SK-N-SH treated with all-trans-retinoic acid at 6 μM for 48 hours (cell line): ENCODE results near the gene C5AR1.
A peak's percentile ranks its signal among the peaks of the same experiment; 100 is the strongest.

Experiments used
- ATAC-seq: fragments of 200-7000 bp; cut with Tn5 transposase; 3 replicates; pipeline ENCODE4 v1.9.1; 2020; ENCODE audit warnings: mild to moderate bottlenecking, moderate library complexity
- ARNTL ChIP-seq: fragments of 450-650 bp; formaldehyde crosslinking; IDR thresholded peaks from 2 replicates; pipeline ENCODE4 v1.5.0; 2020; ENCODE audit warnings: low read depth, mild to moderate bottlenecking, moderate library complexity, borderline replicate concordance
- BACH2 ChIP-seq: fragments of 250-450 bp; sonication (Bioruptor Pico); IDR thresholded peaks from 2 replicates; pipeline ENCODE4 v1.9.0; 2021; ENCODE audit warnings: mild to moderate bottlenecking, borderline replicate concordance
- CSDC2 ChIP-seq: fragments of 250-450 bp; sonication (Bioruptor Pico); IDR thresholded peaks from 2 replicates; pipeline ENCODE4 v1.5.0; 2020; ENCODE audit warnings: mild to moderate bottlenecking, moderate library complexity
- CSRNP3 ChIP-seq: fragments of 250-450 bp; sonication (Bioruptor Pico); IDR thresholded peaks from 2 replicates; pipeline ENCODE4 v1.5.1; 2021; ENCODE audit warnings: mild to moderate bottlenecking, moderate library complexity
- OSR1 ChIP-seq: fragments of 250-450 bp; sonication (Bioruptor Pico); IDR thresholded peaks from 2 replicates; pipeline ENCODE4 v1.8.0; 2022; ENCODE audit warnings: moderate library complexity, mild to moderate bottlenecking, inconsistent platforms
- PATZ1 ChIP-seq: fragments of 250-450 bp; sonication (Bioruptor Pico); IDR thresholded peaks from 2 replicates; pipeline ENCODE4 v1.8.0; 2020; ENCODE audit warnings: mild to moderate bottlenecking, moderate library complexity, borderline replicate concordance
- POU6F1 ChIP-seq: fragments of 250-450 bp; sonication (Bioruptor Pico); IDR thresholded peaks from 2 replicates; pipeline ENCODE4 v1.8.0; 2021; ENCODE audit warnings: low read depth, mild to moderate bottlenecking, moderate library complexity, borderline replicate concordance
- RARB ChIP-seq: fragments of 250-450 bp; sonication (Bioruptor Pico); IDR thresholded peaks from 2 replicates; pipeline ENCODE4 v1.8.0; 2021; ENCODE audit warnings: mild to moderate bottlenecking, moderate library complexity
- TCF4 ChIP-seq: fragments of 250-450 bp; sonication (Bioruptor Pico); IDR thresholded peaks from 2 replicates; pipeline ENCODE4 v1.8.0; 2021; ENCODE audit warnings: mild to moderate bottlenecking, moderate library complexity, borderline replicate concordance
- TOX ChIP-seq: fragments of 250-450 bp; sonication (Bioruptor Pico); IDR thresholded peaks from 2 replicates; pipeline ENCODE4 v1.8.0; 2021; ENCODE audit warnings: mild to moderate bottlenecking, moderate library complexity, borderline replicate concordance
- TSHZ2 ChIP-seq: fragments of 250-450 bp; sonication (Bioruptor Pico); IDR thresholded peaks from 2 replicates; pipeline ENCODE4 v1.5.0; 2020; ENCODE audit warnings: mild to moderate bottlenecking, moderate library complexity
- ZC3H10 ChIP-seq: fragments of 250-450 bp; sonication (Bioruptor Pico); IDR thresholded peaks from 2 replicates; pipeline ENCODE4 v1.5.1; 2021; ENCODE audit warnings: mild to moderate bottlenecking, moderate library complexity
- ZFP3 ChIP-seq: fragments of 250-450 bp; sonication (Bioruptor Pico); IDR thresholded peaks from 2 replicates; pipeline ENCODE4 v1.5.0; 2020; ENCODE audit warnings: mild to moderate bottlenecking, moderate library complexity
- ZFP30 ChIP-seq: fragments of 450-650 bp; formaldehyde crosslinking; IDR thresholded peaks from 2 replicates; pipeline ENCODE4 v1.5.0; 2022; ENCODE audit warnings: mild to moderate bottlenecking, moderate library complexity
- ZNF565 ChIP-seq: fragments of 450-650 bp; formaldehyde crosslinking; conservative IDR thresholded peaks from 2 replicates; pipeline ENCODE4 v1.5.0; 2020; ENCODE audit warnings: low read depth, mild to moderate bottlenecking, moderate library complexity
- ZNF70 ChIP-seq: fragments of 450-650 bp; formaldehyde crosslinking; IDR thresholded peaks from 2 replicates; pipeline ENCODE4 v1.5.0; 2020; ENCODE audit warnings: mild to moderate bottlenecking, moderate library complexity
- ZNF8 ChIP-seq: fragments of 450-650 bp; formaldehyde crosslinking; IDR thresholded peaks from 2 replicates; pipeline ENCODE4 v1.5.0; 2020; ENCODE audit warnings: mild to moderate bottlenecking, moderate library complexity

The C5AR1 gene

GRCh38 chr19:47306303-47306702 is 3.4 kb upstream of the C5AR1 start (continued):
- no peak for TF ChIP-seq TSHZ2
- no peak for TF ChIP-seq TOX (CRISPR knock-in tag)
- no peak for TF ChIP-seq ZNF70 (CRISPR knock-in tag)
- no peak for TF ChIP-seq ZNF565 (CRISPR knock-in tag)
- TF ChIP-seq POU6F1: no peak
- TF ChIP-seq ZFP3 (CRISPR knock-in tag): no peak
- no peak for TF ChIP-seq ZNF8 (CRISPR knock-in tag)
- TF ChIP-seq ARNTL (CRISPR knock-in tag): no peak
- TF ChIP-seq OSR1: no peak

GRCh38 chr19:47309038-47309437 is 623 bp upstream of the C5AR1 start:
- peak; percentile 21; the same call in 1 of the 3 replicates for ATAC-seq
- no peak for TF ChIP-seq CSDC2 (CRISPR knock-in tag)
- TF ChIP-seq PATZ1 (CRISPR knock-in tag): no peak
- no peak for TF ChIP-seq ARNTL (CRISPR knock-in tag)
- no peak for TF ChIP-seq TSHZ2
- TF ChIP-seq RARB (CRISPR knock-in tag): no peak
- TF ChIP-seq POU6F1: no peak
- TF ChIP-seq TCF4 (CRISPR knock-in tag): no peak
- TF ChIP-seq ZC3H10 (CRISPR knock-in tag): no peak
- no peak for TF ChIP-seq ZNF565 (CRISPR knock-in tag)
- no peak for TF ChIP-seq BACH2 (CRISPR knock-in tag)
- no peak for TF ChIP-seq ZFP3 (CRISPR knock-in tag)
- no peak for TF ChIP-seq CSRNP3
- no peak for TF ChIP-seq ZFP30 (CRISPR knock-in tag)
- TF ChIP-seq TOX (CRISPR knock-in tag): no peak
- TF ChIP-seq ZNF8 (CRISPR knock-in tag): no peak
- no peak for TF ChIP-seq ZNF70 (CRISPR knock-in tag)
- TF ChIP-seq, all 23 proteins: peak for 0
